ENCODE measurements around the gene TMEM44.
"Not testable (repeated sequence)": the region's sequence is repeated elsewhere in the genome, so short reads cannot be mapped to it uniquely, and the experiment has no call there.

TMEM44 gene

GRCh38 chr3:194559530-194559929 is 73.7 kb downstream of the TMEM44 start:
- Histone ChIP-seq H3K9me3 (ENCODE audit: insufficient read depth, low read depth, low read length) (no peaks in the 10 kb centered on the region), H3K9ac (ENCODE audit: low read depth, low read length) (no peak overlapping the region), H3K27me3 (ENCODE audit: insufficient read depth, low read length) (no peaks in the 10 kb centered on the region), H3K4me3 (ENCODE audit: low read length) (no peak overlapping the region), H3K27ac (ENCODE audit: low read length) (no peak overlapping the region), H3K36me3 (ENCODE audit: insufficient read depth, low read depth, low read length) (no peaks in the 10 kb centered on the region), H3K4me1 (ENCODE audit: insufficient read depth, low read length) (peaks cover 6% of the 10 kb centered on the region; the same call in 1 of the 2 replicates)

- Histone ChIP-seq H3K9me3 (ENCODE audit: insufficient read depth, low read depth, low read length) (no peaks in the 10 kb centered on the region), H3K4me1 (ENCODE audit: insufficient read depth, low read length) (peaks cover 6% of the 10 kb centered on the region; the same call in 1 of the 2 replicates), H3K4me3 (ENCODE audit: low read length) (no peak overlapping the region), H3K36me3 (ENCODE audit: insufficient read depth, low read depth, low read length) (no peaks in the 10 kb centered on the region), H3K27ac (ENCODE audit: low read length) (no peak overlapping the region), H3K9ac (ENCODE audit: low read depth, low read length) (no peak overlapping the region), H3K27me3 (ENCODE audit: insufficient read depth, low read length) (no peaks in the 10 kb centered on the region)
Measured at GRCh38 chr3:194556086-194557056, 76.8 kb downstream of the TMEM44 start.

GRCh38 chr3:194555175-194556062 is 77.8 kb downstream of the TMEM44 start:
- Histone ChIP-seq H3K4me1 (ENCODE audit: insufficient read depth, low read length) (peaks cover 6% of the 10 kb centered on the region; the same call in 1 of the 2 replicates), H3K9ac (ENCODE audit: low read depth, low read length) (no peak overlapping the region), H3K9me3 (ENCODE audit: insufficient read depth, low read depth, low read length) (no peaks in the 10 kb centered on the region), H3K27ac (ENCODE audit: low read length) (no peak overlapping the region), H3K36me3 (ENCODE audit: insufficient read depth, low read depth, low read length) (no peaks in the 10 kb centered on the region), H3K4me3 (ENCODE audit: low read length) (no peak overlapping the region), H3K27me3 (ENCODE audit: insufficient read depth, low read length) (no peaks in the 10 kb centered on the region)

GRCh38 chr3:194554473-194555123 is 78.6 kb downstream of the TMEM44 start:
- Histone ChIP-seq H3K27me3 (ENCODE audit: insufficient read depth, low read length) (no peaks in the 10 kb centered on the region), H3K27ac (ENCODE audit: low read length) (no peak overlapping the region), H3K4me3 (ENCODE audit: low read length) (no peak overlapping the region), H3K4me1 (ENCODE audit: insufficient read depth, low read length) (peaks cover 6% of the 10 kb centered on the region; the same call in 1 of the 2 replicates), H3K9ac (ENCODE audit: low read depth, low read length) (no peak overlapping the region), H3K9me3 (ENCODE audit: insufficient read depth, low read depth, low read length) (no peaks in the 10 kb centered on the region), H3K36me3 (ENCODE audit: insufficient read depth, low read depth, low read length) (no peaks in the 10 kb centered on the region)

GRCh38 chr3:194552327-194552949 is 80.8 kb downstream of the TMEM44 start:
- H3K27ac ChIP-seq (ENCODE audit: low read length) = no peak overlapping the region

GRCh38 chr3:194549853-194550252 is 83.4 kb downstream of the TMEM44 start:
- H3K4me1 ChIP-seq (ENCODE audit: insufficient read depth, low read length) = no peaks in the 10 kb centered on the region
- no peaks in the 10 kb centered on the region for H3K36me3 ChIP-seq (ENCODE audit: insufficient read depth, low read depth, low read length)
- H3K27ac ChIP-seq (ENCODE audit: low read length) = no peak overlapping the region
- H3K27me3 ChIP-seq (ENCODE audit: insufficient read depth, low read length) = no peaks in the 10 kb centered on the region
- H3K4me3 ChIP-seq (ENCODE audit: low read length) = no peak overlapping the region
- no peak overlapping the region for H3K9ac ChIP-seq (ENCODE audit: low read depth, low read length)
- H3K9me3 ChIP-seq (ENCODE audit: insufficient read depth, low read depth, low read length) = no peaks in the 10 kb centered on the region

More at GRCh38 chr3:194552327-194552949, 80.8 kb downstream of the TMEM44 start:
- H3K4me1 ChIP-seq (ENCODE audit: insufficient read depth, low read length) = peaks cover 4% of the 10 kb centered on the region; the same call in 1 of the 2 replicates
- no peak overlapping the region for H3K4me3 ChIP-seq (ENCODE audit: low read length)
- H3K9ac ChIP-seq (ENCODE audit: low read depth, low read length) = no peak overlapping the region
- no peaks in the 10 kb centered on the region for H3K27me3 ChIP-seq (ENCODE audit: insufficient read depth, low read length)
- no peaks in the 10 kb centered on the region for H3K9me3 ChIP-seq (ENCODE audit: insufficient read depth, low read depth, low read length)
- H3K36me3 ChIP-seq (ENCODE audit: insufficient read depth, low read depth, low read length) = no peaks in the 10 kb centered on the region

- Histone ChIP-seq H3K9ac (ENCODE audit: low read depth, low read length) (no peak overlapping the region), H3K27me3 (ENCODE audit: insufficient read depth, low read length) (no peaks in the 10 kb centered on the region), H3K27ac (ENCODE audit: low read length) (no peak overlapping the region), H3K36me3 (ENCODE audit: insufficient read depth, low read depth, low read length) (no peaks in the 10 kb centered on the region), H3K9me3 (ENCODE audit: insufficient read depth, low read depth, low read length) (no peaks in the 10 kb centered on the region), H3K4me3 (ENCODE audit: low read length) (no peak overlapping the region), H3K4me1 (ENCODE audit: insufficient read depth, low read length) (no peaks in the 10 kb centered on the region)
Measured at GRCh38 chr3:194548346-194549321, 84.6 kb downstream of the TMEM44 start.

- Histone ChIP-seq H3K36me3 (ENCODE audit: insufficient read depth, low read depth, low read length) (no peaks in the 10 kb centered on the region), H3K27ac (ENCODE audit: low read length) (no peak overlapping the region), H3K9ac (ENCODE audit: low read depth, low read length) (no peak overlapping the region), H3K9me3 (ENCODE audit: insufficient read depth, low read depth, low read length) (no peaks in the 10 kb centered on the region), H3K4me1 (ENCODE audit: insufficient read depth, low read length) (no peaks in the 10 kb centered on the region), H3K27me3 (ENCODE audit: insufficient read depth, low read length) (no peaks in the 10 kb centered on the region), H3K4me3 (ENCODE audit: low read length) (no peak overlapping the region)
Measured at GRCh38 chr3:194547042-194547441, 86.2 kb downstream of the TMEM44 start.

- not testable (repeated sequence) for H3K36me3 ChIP-seq (ENCODE audit: insufficient read depth, low read depth, low read length); H3K27ac ChIP-seq (ENCODE audit: low read length); H3K9ac ChIP-seq (ENCODE audit: low read depth, low read length); H3K4me3 ChIP-seq (ENCODE audit: low read length); H3K4me1 ChIP-seq (ENCODE audit: insufficient read depth, low read length); H3K9me3 ChIP-seq (ENCODE audit: insufficient read depth, low read depth, low read length); H3K27me3 ChIP-seq (ENCODE audit: insufficient read depth, low read length)
Measured at GRCh38 chr3:194545538-194545937, 87.7 kb downstream of the TMEM44 start.

GRCh38 chr3:194543550-194543949 is 89.7 kb downstream of the TMEM44 start:
- Histone ChIP-seq H3K36me3 (ENCODE audit: insufficient read depth, low read depth, low read length) (no peaks in the 10 kb centered on the region), H3K4me1 (ENCODE audit: insufficient read depth, low read length) (no peaks in the 10 kb centered on the region), H3K27me3 (ENCODE audit: insufficient read depth, low read length) (no peaks in the 10 kb centered on the region)

More at GRCh38 chr3:194543550-194543949, 89.7 kb downstream of the TMEM44 start:
- Histone ChIP-seq H3K27ac (ENCODE audit: low read length) (no peak overlapping the region), H3K9ac (ENCODE audit: low read depth, low read length) (no peak overlapping the region), H3K9me3 (ENCODE audit: insufficient read depth, low read depth, low read length) (no peaks in the 10 kb centered on the region), H3K4me3 (ENCODE audit: low read length) (no peak overlapping the region)

Data from iPS-20b (cell line).